Right lobe of liver (tissue), 4 donors: ENCODE data around the gene CBL.

ENCODE experiments used
- CTCF ChIP-seq, 4 donors: fragments of 200-600 bp in 3 of 4; fragments of 450-650 bp in 1 of 4; IDR thresholded peaks; one replicate each; pipeline versions ENCODE4 v1.5.1 to v1.8.0; 2016 to 2022; ENCODE audit warnings: antibody characterized with exemption in 4 of 4, mild to moderate bottlenecking in 2 of 4
- POLR2A ChIP-seq: fragments of 450-650 bp; IDR thresholded peaks from one replicate; pipeline ENCODE4 v1.6.1; 2017; ENCODE audit warnings: antibody characterized with exemption, mild to moderate bottlenecking
- donor health status: DM: no; HTN: no; CAD: no.
- donor health status: DM: no; HTN: no; CAD: no.
- donor health status: DM: no; HTN: yes; CAD: no.

GRCh38 chr11:119248750-119249670, 42.9 kb downstream of the CBL start:
- no peak for TF ChIP-seq POLR2A
- no peak for TF ChIP-seq CTCF (IDR thresholded peaks at IDR 0.05)
